Left ventricle myocardium inferior (tissue), 1 donor: ENCODE measurements around the gene SLC9C2. TPM values are rescaled to one million over a fixed set of nuclear protein-coding genes. Genes with fewer than 3 reads are reported as not detected.
"Not testable (repeated sequence)": the region's sequence is repeated elsewhere in the genome, so short reads cannot be mapped to it uniquely, and the experiment has no call there.

Experiments used
- DNase-seq: peaks from one replicate; pipeline ENCODE4 v3.0.0-alpha.2; 2020
- H3K27ac ChIP-seq: fragments of 200-600 bp; replicated peaks from 2 replicates; pipeline ENCODE4 v1.8.0; 2021
- H3K27me3 ChIP-seq: fragments of 200-600 bp; 2 replicates; pipeline ENCODE4 v1.8.0; 2021; ENCODE audit warnings: low read depth
- H3K36me3 ChIP-seq: fragments of 200-600 bp; 2 replicates; pipeline ENCODE4 v1.8.0; 2021
- H3K4me1 ChIP-seq: fragments of 200-600 bp; 2 replicates; pipeline ENCODE4 v1.8.0; 2021
- H3K4me3 ChIP-seq: fragments of 200-600 bp; 2 replicates; pipeline ENCODE4 v1.8.0; 2021; ENCODE audit warnings: mild to moderate bottlenecking, moderate library complexity
- H3K9me3 ChIP-seq: fragments of 200-600 bp; replicated peaks from 2 replicates; pipeline ENCODE4 v1.8.0; 2021
- intact Hi-C: fragments of 100-400 bp; cut with micrococcal nuclease; formaldehyde crosslinking; loops from one replicate; pipeline ENCODE4 v1.11.0; 2022
- long read RNA-seq: library from polyadenylated mRNA; unstranded; transcript quantifications from one replicate; pipeline ENCODE4 v2.0.0, GENCODE V29; 2021
- total RNA-seq: library from RNA; stranded (reverse); fragmentation: NEBNext Ultra II Directional; extraction: Animal tissue kit (Norgen Biotek cat#: 25700); gene quantifications from one replicate; pipeline ENCODE4 v1.2.1, GENCODE V29; 2021
- TF ChIP-seq, protein P1 (sequence below): fragments of 200-600 bp; IDR thresholded peaks from 2 replicates; pipeline ENCODE4 v1.8.0; 2021; ENCODE audit warnings: antibody characterized with exemption, mild to moderate bottlenecking, borderline replicate concordance
- donor health status: DM: no; HTN: yes; CAD: no; lungs with severe emphysema.

SLC9C2 gene, protein sequence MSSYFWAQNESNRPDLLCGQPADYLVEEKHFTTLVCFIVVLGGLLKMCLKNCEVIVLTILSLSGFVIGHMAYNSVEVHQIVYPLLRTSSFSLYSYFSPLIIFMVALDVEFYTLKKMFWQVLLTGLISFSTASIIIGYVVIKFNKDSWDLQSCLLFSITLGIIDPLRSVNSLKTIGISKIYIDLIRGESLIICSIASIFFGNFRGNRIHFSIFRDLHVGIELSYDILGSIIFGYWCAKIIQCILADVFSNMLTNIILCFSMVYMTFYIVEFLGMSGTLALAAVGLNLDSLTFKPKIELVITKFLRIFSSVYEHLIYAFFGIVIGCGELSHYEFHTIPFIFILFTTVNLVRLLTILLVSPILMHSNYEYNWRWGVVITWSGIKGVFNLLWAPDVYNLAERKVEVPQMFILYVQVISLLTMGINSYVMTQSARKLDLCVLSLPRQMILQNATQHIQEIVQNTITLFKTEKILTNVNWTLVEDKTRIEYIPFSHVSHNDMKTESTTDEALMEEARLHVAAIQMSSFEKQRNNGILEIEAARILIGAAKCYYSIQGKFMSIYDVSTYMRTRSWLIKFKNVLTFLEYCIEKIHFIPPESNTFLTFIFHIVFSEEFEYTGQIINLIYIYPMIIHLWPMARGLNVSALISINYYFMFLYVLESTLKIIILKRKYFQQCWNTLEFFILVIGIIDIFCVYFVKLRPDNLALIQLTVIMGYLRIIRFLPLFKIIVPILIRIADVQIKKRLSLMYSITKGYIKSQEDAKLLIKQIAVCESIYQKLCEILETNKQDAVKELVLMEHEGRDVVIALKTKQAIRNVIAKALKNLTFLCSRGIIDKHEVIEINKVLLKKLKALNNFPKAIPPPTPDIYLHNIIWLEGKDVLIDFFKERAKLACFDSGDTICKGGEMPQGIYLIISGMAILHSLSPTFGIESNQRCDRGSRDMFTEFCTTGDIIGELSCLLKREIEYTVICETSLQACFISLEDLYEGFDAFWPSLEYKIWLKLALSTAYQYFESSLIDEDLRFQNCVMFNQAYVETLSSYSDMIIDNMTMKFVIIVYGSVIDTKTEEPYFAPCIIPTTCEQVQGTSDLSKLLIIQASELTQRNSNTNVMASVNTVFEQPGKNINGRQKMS
- not detected for total RNA-seq
- long read RNA-seq, result 0 reads

DNA sequence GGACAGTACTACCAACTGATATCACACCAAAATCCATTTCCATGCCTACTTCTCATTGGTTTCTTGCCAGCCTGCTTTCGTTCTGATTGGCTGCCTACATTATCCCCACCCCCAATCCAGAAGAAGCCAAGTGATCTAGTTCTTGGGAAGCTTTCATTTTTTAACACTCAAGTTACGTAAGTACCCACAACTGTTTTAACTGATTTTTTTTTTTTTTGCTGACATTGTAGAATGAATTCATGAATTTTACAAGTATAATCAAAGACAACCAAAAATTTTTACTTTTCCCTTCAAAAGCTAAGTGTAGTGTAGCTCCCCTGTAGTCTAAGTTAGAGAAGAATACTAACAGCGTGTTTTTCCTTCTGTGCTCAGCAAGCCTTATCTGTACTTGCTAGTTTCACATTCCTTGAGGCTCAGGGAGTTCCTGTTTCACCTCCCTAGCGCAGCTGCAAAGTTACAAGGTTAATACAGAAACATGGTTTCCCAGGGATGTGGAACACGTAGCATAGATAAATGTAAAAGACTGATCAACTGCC is at the start of gene SLC9C2:
Gene SLC9C2, minus strand, starts transcription at position 17 of the 536 bp plus-strand sequence. CDS start 1,296 bp downstream, outside the sequence.
- Histone ChIP-seq H3K36me3 (no peaks in the 10 kb centered on the region), H3K4me3 (peak within 1 kb of the TSS; percentile 61), H3K27me3 (no peaks in the 10 kb centered on the region), H3K4me1 (peaks cover 14% of the 10 kb centered on the region), H3K27ac (peak within 1 kb of the TSS; percentile 67), H3K9me3 (no peaks in the 10 kb centered on the region)
- TF ChIP-seq, protein P1, sequence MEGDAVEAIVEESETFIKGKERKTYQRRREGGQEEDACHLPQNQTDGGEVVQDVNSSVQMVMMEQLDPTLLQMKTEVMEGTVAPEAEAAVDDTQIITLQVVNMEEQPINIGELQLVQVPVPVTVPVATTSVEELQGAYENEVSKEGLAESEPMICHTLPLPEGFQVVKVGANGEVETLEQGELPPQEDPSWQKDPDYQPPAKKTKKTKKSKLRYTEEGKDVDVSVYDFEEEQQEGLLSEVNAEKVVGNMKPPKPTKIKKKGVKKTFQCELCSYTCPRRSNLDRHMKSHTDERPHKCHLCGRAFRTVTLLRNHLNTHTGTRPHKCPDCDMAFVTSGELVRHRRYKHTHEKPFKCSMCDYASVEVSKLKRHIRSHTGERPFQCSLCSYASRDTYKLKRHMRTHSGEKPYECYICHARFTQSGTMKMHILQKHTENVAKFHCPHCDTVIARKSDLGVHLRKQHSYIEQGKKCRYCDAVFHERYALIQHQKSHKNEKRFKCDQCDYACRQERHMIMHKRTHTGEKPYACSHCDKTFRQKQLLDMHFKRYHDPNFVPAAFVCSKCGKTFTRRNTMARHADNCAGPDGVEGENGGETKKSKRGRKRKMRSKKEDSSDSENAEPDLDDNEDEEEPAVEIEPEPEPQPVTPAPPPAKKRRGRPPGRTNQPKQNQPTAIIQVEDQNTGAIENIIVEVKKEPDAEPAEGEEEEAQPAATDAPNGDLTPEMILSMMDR, result no peak
- no peak for DNase-seq
- intact Hi-C loops, result no loop called here

DNA sequence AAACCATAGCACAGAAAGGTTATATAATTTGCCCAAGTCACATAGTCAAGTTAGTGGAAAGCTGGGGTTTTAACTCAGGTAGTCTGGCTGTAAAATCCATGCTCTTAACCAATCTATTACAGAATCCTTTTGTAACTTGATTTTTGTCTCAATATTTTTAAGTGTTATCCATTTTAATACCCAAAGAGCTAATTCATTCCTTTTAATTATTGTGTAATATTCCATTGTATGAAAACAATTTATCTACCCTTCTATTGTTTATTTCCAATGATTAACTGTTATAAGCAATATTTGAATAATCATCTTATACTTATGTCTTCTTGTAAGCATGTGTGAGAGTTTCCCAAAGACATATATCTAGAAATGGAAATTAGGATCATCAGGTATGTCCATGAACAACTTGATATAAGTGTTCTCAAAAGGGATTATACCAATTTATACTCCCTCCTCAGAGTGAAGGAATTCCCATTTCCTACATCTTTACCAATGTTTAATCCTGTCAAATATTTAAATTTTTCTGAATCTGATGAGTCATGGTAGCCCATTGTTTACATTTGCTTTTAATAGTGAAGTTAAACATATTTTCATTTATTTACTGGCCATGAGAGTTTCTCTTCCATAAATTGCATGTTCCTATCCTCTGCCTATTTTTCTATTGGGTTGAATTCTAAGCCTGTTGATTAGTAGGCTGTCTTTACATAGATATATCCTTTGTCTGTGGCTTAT is 46.2 kb upstream of the SLC9C2 start:
- H3K9me3 ChIP-seq, result peaks cover 26% of the 10 kb centered on the region
- no peak overlapping the region for H3K4me3 ChIP-seq
- H3K36me3 ChIP-seq, result no peaks in the 10 kb centered on the region
- intact Hi-C loops, result no loop called here
- H3K4me1 ChIP-seq, result no peaks in the 10 kb centered on the region
- no peaks in the 10 kb centered on the region for H3K27me3 ChIP-seq
- DNase-seq, result no peak
- TF ChIP-seq, protein P1, result no peak
- H3K27ac ChIP-seq, result no peak overlapping the region

DNA sequence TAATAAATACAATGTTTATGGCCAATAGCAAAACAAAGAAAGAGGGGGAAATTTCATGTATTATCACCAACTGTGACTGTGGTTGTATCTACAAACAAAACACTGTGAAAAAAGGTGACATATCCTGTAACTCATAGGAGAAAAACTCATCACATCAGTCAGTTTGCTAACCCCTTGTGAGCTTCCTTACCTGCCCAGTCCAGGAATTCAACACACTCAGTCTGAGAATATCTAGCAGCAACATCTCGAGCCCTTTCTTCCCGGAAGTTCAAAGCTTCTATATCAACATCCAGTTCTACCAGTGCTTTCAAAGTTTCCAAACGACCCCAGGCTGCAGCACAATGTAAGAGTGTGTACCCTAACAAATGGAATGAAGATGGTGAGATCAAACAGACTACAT is 43.8 kb upstream of the SLC9C2 start:
- no peak overlapping the region for H3K4me3 ChIP-seq
- no peak for DNase-seq
- H3K4me1 ChIP-seq, result no peaks in the 10 kb centered on the region
- no peaks in the 10 kb centered on the region for H3K27me3 ChIP-seq
- no peak overlapping the region for H3K27ac ChIP-seq
- TF ChIP-seq, protein P1, result no peak
- H3K36me3 ChIP-seq, result no peaks in the 10 kb centered on the region
- peaks cover 10% of the 10 kb centered on the region for H3K9me3 ChIP-seq
- intact Hi-C loops, result no loop called here

DNA sequence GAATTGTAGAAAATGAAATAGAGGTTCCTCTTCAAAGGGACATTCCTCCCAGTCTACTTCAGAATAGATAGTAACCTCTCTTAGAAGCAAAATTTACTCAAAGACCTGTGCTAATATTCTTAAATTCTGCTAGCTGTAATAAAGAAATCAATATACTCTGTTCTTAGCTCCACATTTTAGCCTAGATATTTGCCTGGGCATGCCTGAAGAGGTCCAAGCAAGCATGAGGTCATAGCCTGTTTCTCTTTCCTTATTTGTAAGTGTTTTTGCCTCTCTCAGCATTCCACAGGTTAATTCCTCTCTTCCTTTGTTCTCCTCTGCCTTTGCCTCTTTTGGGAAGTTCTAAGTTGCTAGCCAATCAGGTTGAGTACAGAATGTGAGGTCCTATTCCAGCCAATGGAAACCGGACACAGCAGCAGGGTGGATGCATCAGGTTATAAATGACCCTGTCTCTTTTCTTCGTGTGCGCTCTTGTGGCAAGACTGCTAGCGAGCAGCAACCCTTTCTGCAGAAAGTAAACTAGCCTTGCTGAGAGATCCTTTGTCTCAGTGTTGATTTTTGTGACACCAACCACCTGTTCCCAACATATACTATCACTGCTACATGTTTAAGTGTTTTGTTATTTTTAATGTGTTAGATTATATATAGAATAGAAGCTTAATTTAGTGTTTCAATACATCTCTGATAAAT is 39.7 kb upstream of the SLC9C2 start:
- H3K4me3 ChIP-seq, DNase-seq, H3K4me1 ChIP-seq, H3K27me3 ChIP-seq, H3K9me3 ChIP-seq, H3K27ac ChIP-seq, intact Hi-C loops, H3K36me3 ChIP-seq: not testable (repeated sequence)

DNA sequence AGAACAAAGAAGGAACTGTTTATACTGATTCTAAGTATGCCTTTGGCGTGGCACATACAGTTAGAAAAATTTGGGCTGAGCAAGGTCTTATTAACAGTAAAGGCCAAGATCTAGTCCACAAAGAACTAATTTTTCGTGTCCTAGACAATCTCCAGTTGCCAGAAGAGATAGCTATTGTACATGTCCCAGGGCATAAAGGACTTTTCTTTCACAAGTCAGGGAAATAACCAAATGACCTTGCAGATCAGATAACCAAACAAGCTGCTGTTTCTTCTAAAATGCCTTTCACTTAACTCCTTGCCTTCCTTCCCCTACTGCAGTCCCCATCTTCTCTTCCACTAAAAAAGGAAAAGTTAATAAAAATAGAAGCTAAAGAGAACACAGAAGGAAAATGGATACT is 36.2 kb upstream of the SLC9C2 start:
- DNase-seq, result no peak
- TF ChIP-seq, protein P1, result no peak
- Histone ChIP-seq H3K4me3 (no peak overlapping the region), H3K4me1 (no peaks in the 10 kb centered on the region), H3K9me3 (peaks cover 9% of the 10 kb centered on the region), H3K36me3 (no peaks in the 10 kb centered on the region), H3K27ac (no peak overlapping the region), H3K27me3 (no peaks in the 10 kb centered on the region)
- intact Hi-C loops, result no loop called here
